SHP77 treated with DMSO at 0.1 percent for 48 hours (cell line): ENCODE measurements around the gene PSMC3IP.
"Not testable (repeated sequence)": the region's sequence is repeated elsewhere in the genome, so short reads cannot be mapped to it uniquely, and the experiment has no call there.

Experiments used
- DNase-seq: peaks from one replicate; lab custom pipeline; 2025; lab: John Stamatoyannopoulos, UW

The PSMC3IP gene

GRCh38 chr17:42577532-42578281, at the start of gene PSMC3IP:
Gene PSMC3IP (minus strand): TSS chr17:42577729. CDS start chr17:42577686, 43 bp downstream.
- peak; percentile 92 for DNase-seq

- peak; percentile 23 for DNase-seq
Measured at GRCh38 chr17:42623732-42624596, 46.4 kb upstream of the PSMC3IP start.

- no peak for DNase-seq
Measured at GRCh38 chr17:42623271-42623670, 45.7 kb upstream of the PSMC3IP start.

GRCh38 chr17:42621987-42622386, 44.5 kb upstream of the PSMC3IP start:
- not testable (repeated sequence) for DNase-seq

GRCh38 chr17:42618442-42619150, 41.1 kb upstream of the PSMC3IP start:
- DNase-seq, result peak; percentile 70

GRCh38 chr17:42617956-42618431, 40.5 kb upstream of the PSMC3IP start:
- no peak for DNase-seq

GRCh38 chr17:42613699-42614295, 36.3 kb upstream of the PSMC3IP start:
- DNase-seq, result no peak

GRCh38 chr17:42612013-42612412, 34.5 kb upstream of the PSMC3IP start:
- DNase-seq, result no peak

GRCh38 chr17:42609814-42610801, 32.6 kb upstream of the PSMC3IP start:
- not testable (repeated sequence) for DNase-seq

- peak; percentile 99 for DNase-seq
Measured at GRCh38 chr17:42609182-42609813, 31.8 kb upstream of the PSMC3IP start, which contains the start of the genes RETREG3 and TUBG1. Gene RETREG3 (minus strand): TSS chr17:42609374. CDS start chr17:42609324, 50 bp downstream. Gene TUBG1 (plus strand): TSS chr17:42609683. CDS start chr17:42609738, 55 bp downstream.

- DNase-seq, result no peak
Measured at GRCh38 chr17:42608305-42609181, 31.0 kb upstream of the PSMC3IP start.

GRCh38 chr17:42607769-42608168, 30.2 kb upstream of the PSMC3IP start:
- DNase-seq, result no peak

- no peak for DNase-seq
Measured at GRCh38 chr17:42603318-42603717, 25.8 kb upstream of the PSMC3IP start.

- DNase-seq, result no peak
Measured at GRCh38 chr17:42598905-42599304, 21.4 kb upstream of the PSMC3IP start.

GRCh38 chr17:42596386-42596785, 18.9 kb upstream of the PSMC3IP start:
- DNase-seq, result no peak

GRCh38 chr17:42591411-42591810, 13.9 kb upstream of the PSMC3IP start:
- no peak for DNase-seq

- no peak for DNase-seq
Measured at GRCh38 chr17:42590886-42591285, 13.4 kb upstream of the PSMC3IP start.

- DNase-seq, result no peak
Measured at GRCh38 chr17:42586514-42587230, 9.1 kb upstream of the PSMC3IP start.
